ENCODE data around the gene GAS6.

DNA sequence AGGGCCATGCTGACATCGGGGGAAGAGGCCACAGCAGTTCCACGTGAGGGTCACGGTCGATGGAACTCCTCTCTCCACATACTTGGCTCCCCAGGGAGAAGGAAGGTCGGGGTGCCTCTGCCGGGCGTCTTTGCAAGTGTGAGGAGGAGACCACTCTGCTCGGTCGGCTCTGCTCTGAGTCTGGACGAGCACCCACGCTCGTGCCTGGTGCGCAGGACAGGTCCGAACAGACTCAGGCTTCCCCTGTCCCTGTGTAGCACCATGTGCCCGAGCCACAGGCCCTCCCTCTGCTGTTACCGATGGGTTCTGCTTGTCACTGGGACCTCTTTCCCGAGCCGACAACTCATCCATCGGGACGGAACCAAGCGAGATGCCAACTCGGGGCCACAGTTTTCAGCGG, 69.8 kb downstream of the GAS6 start:
- no peak for TF ChIP-seq ESRRG (CRISPR knock-in tag; IDR thresholded peaks at IDR 0.05)
- TF ChIP-seq, protein P1, sequence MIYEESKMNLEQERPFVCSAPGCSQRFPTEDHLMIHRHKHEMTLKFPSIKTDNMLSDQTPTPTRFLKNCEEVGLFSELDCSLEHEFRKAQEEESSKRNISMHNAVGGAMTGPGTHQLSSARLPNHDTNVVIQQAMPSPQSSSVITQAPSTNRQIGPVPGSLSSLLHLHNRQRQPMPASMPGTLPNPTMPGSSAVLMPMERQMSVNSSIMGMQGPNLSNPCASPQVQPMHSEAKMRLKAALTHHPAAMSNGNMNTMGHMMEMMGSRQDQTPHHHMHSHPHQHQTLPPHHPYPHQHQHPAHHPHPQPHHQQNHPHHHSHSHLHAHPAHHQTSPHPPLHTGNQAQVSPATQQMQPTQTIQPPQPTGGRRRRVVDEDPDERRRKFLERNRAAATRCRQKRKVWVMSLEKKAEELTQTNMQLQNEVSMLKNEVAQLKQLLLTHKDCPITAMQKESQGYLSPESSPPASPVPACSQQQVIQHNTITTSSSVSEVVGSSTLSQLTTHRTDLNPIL (CRISPR knock-in tag; IDR thresholded peaks at IDR 0.05; ENCODE audit: low read depth): no peak
- TF ChIP-seq, protein P2, sequence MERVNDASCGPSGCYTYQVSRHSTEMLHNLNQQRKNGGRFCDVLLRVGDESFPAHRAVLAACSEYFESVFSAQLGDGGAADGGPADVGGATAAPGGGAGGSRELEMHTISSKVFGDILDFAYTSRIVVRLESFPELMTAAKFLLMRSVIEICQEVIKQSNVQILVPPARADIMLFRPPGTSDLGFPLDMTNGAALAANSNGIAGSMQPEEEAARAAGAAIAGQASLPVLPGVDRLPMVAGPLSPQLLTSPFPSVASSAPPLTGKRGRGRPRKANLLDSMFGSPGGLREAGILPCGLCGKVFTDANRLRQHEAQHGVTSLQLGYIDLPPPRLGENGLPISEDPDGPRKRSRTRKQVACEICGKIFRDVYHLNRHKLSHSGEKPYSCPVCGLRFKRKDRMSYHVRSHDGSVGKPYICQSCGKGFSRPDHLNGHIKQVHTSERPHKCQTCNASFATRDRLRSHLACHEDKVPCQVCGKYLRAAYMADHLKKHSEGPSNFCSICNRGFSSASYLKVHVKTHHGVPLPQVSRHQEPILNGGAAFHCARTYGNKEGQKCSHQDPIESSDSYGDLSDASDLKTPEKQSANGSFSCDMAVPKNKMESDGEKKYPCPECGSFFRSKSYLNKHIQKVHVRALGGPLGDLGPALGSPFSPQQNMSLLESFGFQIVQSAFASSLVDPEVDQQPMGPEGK (CRISPR knock-in tag; IDR thresholded peaks at IDR 0.05; ENCODE audit: borderline replicate concordance): no peak
- TF ChIP-seq ISL1 (CRISPR knock-in tag; IDR thresholded peaks at IDR 0.05): no peak

Measured in SK-N-SH treated with all-trans-retinoic acid at 6 μM for 48 hours (cell line).